ENCODE data around the gene BRI3.

BRI3 gene

DNA sequence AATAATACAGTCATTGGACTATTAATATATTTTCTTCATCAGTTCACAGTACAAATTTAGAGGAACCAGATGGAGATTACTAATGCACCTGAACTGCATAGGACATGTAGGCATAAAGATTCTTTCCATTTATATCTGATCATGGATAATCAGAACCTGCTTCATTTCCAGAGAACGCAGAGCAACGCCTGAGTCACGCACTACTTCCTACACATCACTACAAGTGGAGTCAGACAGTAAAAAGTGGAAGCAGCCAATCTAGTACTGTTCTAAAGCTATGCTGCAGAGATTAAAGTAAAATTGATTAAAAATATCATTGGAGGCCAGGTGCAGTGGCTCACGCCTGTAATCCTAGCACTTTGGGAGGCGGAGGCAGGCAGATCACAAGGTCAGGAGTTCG lies 43.3 kb downstream of the BRI3 start:
- TF ChIP-seq, protein P1, sequence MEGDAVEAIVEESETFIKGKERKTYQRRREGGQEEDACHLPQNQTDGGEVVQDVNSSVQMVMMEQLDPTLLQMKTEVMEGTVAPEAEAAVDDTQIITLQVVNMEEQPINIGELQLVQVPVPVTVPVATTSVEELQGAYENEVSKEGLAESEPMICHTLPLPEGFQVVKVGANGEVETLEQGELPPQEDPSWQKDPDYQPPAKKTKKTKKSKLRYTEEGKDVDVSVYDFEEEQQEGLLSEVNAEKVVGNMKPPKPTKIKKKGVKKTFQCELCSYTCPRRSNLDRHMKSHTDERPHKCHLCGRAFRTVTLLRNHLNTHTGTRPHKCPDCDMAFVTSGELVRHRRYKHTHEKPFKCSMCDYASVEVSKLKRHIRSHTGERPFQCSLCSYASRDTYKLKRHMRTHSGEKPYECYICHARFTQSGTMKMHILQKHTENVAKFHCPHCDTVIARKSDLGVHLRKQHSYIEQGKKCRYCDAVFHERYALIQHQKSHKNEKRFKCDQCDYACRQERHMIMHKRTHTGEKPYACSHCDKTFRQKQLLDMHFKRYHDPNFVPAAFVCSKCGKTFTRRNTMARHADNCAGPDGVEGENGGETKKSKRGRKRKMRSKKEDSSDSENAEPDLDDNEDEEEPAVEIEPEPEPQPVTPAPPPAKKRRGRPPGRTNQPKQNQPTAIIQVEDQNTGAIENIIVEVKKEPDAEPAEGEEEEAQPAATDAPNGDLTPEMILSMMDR (IDR thresholded peaks at IDR 0.05; ENCODE audit: low read depth, low read length), result no peak
- no peak overlapping the region for H3K4me3 ChIP-seq (ENCODE audit: low read depth, low read length)

DNA sequence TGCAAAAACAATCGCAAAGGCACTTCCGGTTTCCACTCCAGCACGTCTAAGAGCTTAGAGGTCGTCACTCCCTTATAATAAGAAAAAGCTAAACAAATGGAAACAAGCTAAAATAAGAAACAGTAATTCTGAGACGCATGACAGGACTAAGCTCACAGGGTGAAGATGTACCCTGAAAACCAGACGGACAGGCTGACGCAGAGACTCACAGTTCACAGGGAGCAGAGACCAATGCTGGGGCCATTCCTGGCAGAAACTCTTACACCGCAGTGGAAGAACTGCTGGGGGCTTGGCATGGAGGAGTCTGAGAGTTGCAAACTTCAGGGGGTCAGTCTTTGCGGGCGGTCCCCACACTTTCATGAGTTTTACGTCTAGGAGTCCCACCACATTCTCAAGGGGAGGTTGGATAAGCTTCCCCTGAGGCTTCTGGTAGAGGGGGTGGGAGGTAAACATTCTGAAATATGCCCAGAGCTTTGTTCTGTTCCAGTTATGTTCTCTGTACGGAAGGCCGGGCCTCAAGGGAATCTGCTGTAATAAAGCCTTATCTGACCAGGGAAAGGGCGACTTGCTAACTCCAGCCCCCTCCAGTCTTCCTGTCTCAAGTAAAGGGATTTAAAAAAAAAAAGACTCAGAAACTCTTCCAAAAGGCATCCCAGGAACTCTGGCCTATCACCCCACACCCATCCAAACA lies 47.8 kb downstream of the BRI3 start:
- H3K4me3 ChIP-seq (ENCODE audit: low read depth, low read length), result no peak overlapping the region

DNA sequence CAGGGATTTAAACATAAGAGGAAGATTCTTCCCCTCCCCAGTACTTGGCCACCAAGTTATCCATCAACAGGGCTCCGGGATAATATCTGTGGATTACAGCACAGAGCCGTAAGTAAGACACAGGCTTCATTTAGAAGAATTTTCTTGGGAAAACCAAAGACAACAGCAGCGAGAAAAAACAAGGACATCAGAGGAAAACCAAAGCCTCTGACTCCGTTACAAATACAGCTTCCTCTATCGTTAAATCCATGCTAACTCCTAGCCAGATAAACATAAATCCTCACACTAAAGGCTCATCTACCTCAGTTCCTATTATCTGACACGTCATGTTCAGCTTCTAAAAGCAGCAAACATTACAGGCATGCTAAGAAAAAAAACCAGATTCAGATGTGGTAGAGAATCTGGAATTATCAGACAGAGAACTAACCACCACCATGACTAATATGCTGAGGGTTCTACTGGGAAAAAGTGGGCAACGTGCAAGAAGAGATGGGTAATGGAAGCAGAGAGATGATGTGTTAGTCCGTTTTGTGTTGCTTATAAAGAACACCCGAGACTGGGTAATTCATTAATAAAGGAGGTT lies 48.4 kb downstream of the BRI3 start:
- H3K4me3 ChIP-seq (ENCODE audit: low read depth, low read length), result no peak overlapping the region
- TF ChIP-seq, protein P1 (IDR thresholded peaks at IDR 0.05; ENCODE audit: low read depth, low read length), result no peak

More for the DNA sequence above, 47.8 kb downstream of the BRI3 start:
- TF ChIP-seq, protein P1 (IDR thresholded peaks at IDR 0.05; ENCODE audit: low read depth, low read length), result no peak

DNA sequence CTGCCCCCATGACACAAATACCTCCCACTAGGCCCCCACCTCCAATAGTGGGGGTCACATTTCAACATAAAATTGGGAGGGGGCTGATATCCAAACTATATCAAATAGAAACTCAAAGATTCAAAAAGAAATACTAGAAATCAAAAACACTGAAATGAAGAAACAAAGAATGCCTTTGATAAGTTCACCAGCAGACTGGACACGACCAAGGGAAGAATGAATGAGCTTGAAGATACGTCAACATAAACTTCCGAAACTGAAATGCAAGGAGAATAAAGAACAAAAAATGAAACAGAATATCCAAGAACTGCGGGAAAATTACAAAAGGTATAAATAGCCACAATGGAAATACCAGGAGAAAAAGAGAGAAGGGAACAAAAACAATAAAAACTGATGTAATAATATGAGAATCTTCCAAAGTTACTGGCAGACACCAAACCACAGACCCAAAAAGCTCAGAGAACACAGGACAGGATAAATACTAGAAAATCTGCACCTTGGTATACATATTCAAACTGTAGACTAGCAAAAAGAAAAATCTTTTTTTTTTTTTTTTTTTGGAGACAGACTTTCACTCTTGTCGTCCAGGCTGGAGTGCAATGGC lies 49.5 kb downstream of the BRI3 start:
- TF ChIP-seq, protein P1 (IDR thresholded peaks at IDR 0.05; ENCODE audit: low read depth, low read length), result no peak

DNA sequence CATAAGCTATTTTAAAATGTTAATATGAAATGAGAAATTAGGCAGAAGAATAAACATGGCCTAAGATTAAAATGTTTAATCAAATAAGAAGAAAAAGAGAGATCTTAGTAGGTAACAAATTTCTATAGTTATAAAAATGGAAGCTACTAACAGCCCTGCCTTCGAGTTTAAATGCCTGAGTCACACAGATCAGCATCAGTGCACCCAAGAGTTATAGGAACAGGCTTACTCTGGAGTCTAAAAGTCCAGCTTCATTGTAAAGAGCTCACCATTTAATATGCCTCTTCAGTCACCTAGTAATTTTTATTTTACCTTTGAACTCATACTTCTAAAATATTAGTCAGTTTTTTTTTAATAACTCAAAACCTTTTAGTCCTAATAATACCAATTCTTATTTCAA lies 52.6 kb downstream of the BRI3 start:
- no peak overlapping the region for H3K4me3 ChIP-seq (ENCODE audit: low read depth, low read length)
- TF ChIP-seq, protein P1 (IDR thresholded peaks at IDR 0.05; ENCODE audit: low read depth, low read length), result no peak

More for the DNA sequence above, 49.5 kb downstream of the BRI3 start:
- no peak overlapping the region for H3K4me3 ChIP-seq (ENCODE audit: low read depth, low read length)

DNA sequence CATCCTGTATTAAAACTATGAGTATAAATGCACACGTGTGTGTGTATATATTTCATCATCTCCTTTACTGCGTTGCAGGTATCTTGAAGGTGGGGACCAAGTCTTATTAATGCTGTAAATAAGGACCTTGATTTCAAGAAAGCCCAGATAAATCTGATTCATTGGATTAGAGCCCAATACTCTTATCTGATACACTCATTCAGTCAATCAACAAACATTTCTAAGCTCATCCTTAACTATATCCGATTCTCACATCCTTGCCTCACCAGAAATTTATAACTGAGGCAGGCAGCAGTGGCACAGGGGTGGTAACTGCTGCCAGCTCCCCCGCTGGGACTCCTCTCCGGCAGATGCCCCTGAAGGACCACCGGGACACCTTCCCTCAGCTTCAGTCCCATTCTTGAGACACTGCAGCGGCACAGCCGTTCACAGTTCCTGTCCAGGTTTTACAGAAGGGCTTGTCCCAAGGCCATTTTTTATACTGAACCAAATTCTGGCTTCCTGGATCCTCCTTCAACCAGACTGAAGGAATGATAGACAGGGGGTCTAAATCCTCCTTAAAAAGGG lies 54.0 kb downstream of the BRI3 start:
- TF ChIP-seq, protein P1 (IDR thresholded peaks at IDR 0.05; ENCODE audit: low read depth, low read length), result no peak
- H3K4me3 ChIP-seq (ENCODE audit: low read depth, low read length), result no peak overlapping the region

DNA sequence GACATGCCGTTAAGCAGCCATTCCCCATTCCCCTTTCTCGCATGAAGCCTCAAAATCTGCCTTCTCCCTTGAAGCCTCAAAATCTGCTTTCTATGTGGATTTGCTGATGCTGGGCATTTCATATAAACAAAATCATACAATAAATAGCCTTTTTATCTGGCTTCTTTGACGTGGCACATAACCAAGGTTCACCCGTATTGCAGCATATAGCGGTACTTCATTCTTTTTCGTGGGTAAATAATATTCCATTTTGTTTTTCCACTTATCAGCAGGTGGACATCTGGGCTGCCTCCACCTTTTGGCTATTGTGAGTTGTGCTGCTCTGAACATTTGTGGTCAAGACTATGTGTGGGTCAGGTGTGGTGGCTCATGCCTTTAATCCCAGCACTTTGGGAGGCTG lies 57.0 kb downstream of the BRI3 start:
- no peak overlapping the region for H3K4me3 ChIP-seq (ENCODE audit: low read depth, low read length)
- TF ChIP-seq, protein P1 (IDR thresholded peaks at IDR 0.05; ENCODE audit: low read depth, low read length), result no peak
